ENCODE measurements around the gene BCDIN3D. TPM values are rescaled to one million over a fixed set of nuclear protein-coding genes. Genes with fewer than 3 reads are reported as not detected.

BCDIN3D gene
- total RNA-seq, 2 donors from 2014 or later: 3.3 to 3.7 TPM

GRCh38 chr12:49798934-49799333 is 44.0 kb downstream of the BCDIN3D start:
- intact Hi-C loops (cut with DNase I): no loop called here
- H3K27me3 ChIP-seq: no peaks in the 10 kb centered on the region
- no peaks in the 10 kb centered on the region for H3K36me3 ChIP-seq
- DNase-seq: no peak
- H3K4me3 ChIP-seq: no peak overlapping the region
- H3K27ac ChIP-seq: no peak overlapping the region
- H3K9ac ChIP-seq (ENCODE audit: low read depth in 2 of 2, low read length in 2 of 2): no peak overlapping the region
- H3K9me3 ChIP-seq: no peaks in the 10 kb centered on the region
- TF ChIP-seq CTCF (IDR thresholded peaks at IDR 0.05): no peak
- H3K4me1 ChIP-seq: no peaks in the 10 kb centered on the region

GRCh38 chr12:49798248-49798647 is 44.7 kb downstream of the BCDIN3D start:
- H3K9ac ChIP-seq (ENCODE audit: low read depth in 2 of 2, low read length in 2 of 2): no peak overlapping the region
- intact Hi-C loops (cut with DNase I): no loop called here
- no peak overlapping the region for H3K27ac ChIP-seq
- no peak overlapping the region for H3K4me3 ChIP-seq
- no peak for DNase-seq
- no peaks in the 10 kb centered on the region for H3K36me3 ChIP-seq
- no peaks in the 10 kb centered on the region for H3K4me1 ChIP-seq
- H3K27me3 ChIP-seq: no peaks in the 10 kb centered on the region
- no peaks in the 10 kb centered on the region for H3K9me3 ChIP-seq
- no peak for TF ChIP-seq CTCF (IDR thresholded peaks at IDR 0.05)

- no peak for DNase-seq
- intact Hi-C loops (cut with DNase I): no loop called here
- Histone ChIP-seq H3K4me3 (no peak overlapping the region), H3K9me3 (no peaks in the 10 kb centered on the region), H3K9ac (ENCODE audit: low read depth in 2 of 2, low read length in 2 of 2) (no peak overlapping the region), H3K36me3 (no peaks in the 10 kb centered on the region), H3K27ac (no peak overlapping the region), H3K4me1 (no peaks in the 10 kb centered on the region), H3K27me3 (no peaks in the 10 kb centered on the region)
- no peak for TF ChIP-seq CTCF (IDR thresholded peaks at IDR 0.05)
Observed at GRCh38 chr12:49797449-49797776, 45.5 kb downstream of the BCDIN3D start.

GRCh38 chr12:49796606-49797448 is 46.1 kb downstream of the BCDIN3D start:
- H3K4me1 ChIP-seq: no peaks in the 10 kb centered on the region
- no peaks in the 10 kb centered on the region for H3K27me3 ChIP-seq
- TF ChIP-seq CTCF (IDR thresholded peaks at IDR 0.05): no peak
- no peaks in the 10 kb centered on the region for H3K36me3 ChIP-seq
- intact Hi-C loops (cut with DNase I): no loop called here
- H3K9me3 ChIP-seq: no peaks in the 10 kb centered on the region
- no peak for DNase-seq
- no peak overlapping the region for H3K9ac ChIP-seq (ENCODE audit: low read depth in 2 of 2, low read length in 2 of 2)
- no peak overlapping the region for H3K4me3 ChIP-seq
- H3K27ac ChIP-seq: no peak overlapping the region

GRCh38 chr12:49796155-49796554 is 46.8 kb downstream of the BCDIN3D start:
- no peak overlapping the region for H3K4me3 ChIP-seq
- H3K27ac ChIP-seq: no peak overlapping the region
- intact Hi-C loops (cut with DNase I): no loop called here
- H3K4me1 ChIP-seq: no peaks in the 10 kb centered on the region
- no peak for TF ChIP-seq CTCF (IDR thresholded peaks at IDR 0.05)
- H3K27me3 ChIP-seq: no peaks in the 10 kb centered on the region
- DNase-seq: no peak
- H3K9me3 ChIP-seq: no peaks in the 10 kb centered on the region
- no peak overlapping the region for H3K9ac ChIP-seq (ENCODE audit: low read depth in 2 of 2, low read length in 2 of 2)
- no peaks in the 10 kb centered on the region for H3K36me3 ChIP-seq
